Smooth muscle cell (in vitro differentiated cells): ENCODE results near the gene BRD1. TPM values are rescaled to one million over a fixed set of nuclear protein-coding genes. Genes with fewer than 3 reads are reported as not detected.

ENCODE experiments used
- DNase-seq: peaks from one replicate; lab custom pipeline; 2025; ENCODE audit not compliant: unreplicated experiment; lab: John Stamatoyannopoulos, UW
- H2AFZ ChIP-seq: fragments of 200-600 bp; sonication (generic); 2 replicates; pipeline ENCODE4 v1.6.0; 2016; ENCODE audit warnings: antibody characterized with exemption, low read depth, mild to moderate bottlenecking
- H3F3A ChIP-seq: fragments of 200-600 bp; sonication (generic); 2 replicates; pipeline ENCODE4 v1.6.0; 2017; ENCODE audit warnings: antibody characterized with exemption, low read depth
- H3K27ac ChIP-seq: fragments of 200-600 bp; sonication (generic); 2 replicates; pipeline ENCODE4 v1.5.1; 2016; ENCODE audit warnings: low read depth, mild to moderate bottlenecking
- H3K27me3 ChIP-seq: fragments of 200-600 bp; sonication (generic); 2 replicates; pipeline ENCODE4 v1.6.1; 2016; ENCODE audit warnings: low read depth, mild to moderate bottlenecking
- H3K36me3 ChIP-seq: fragments of 200-600 bp; sonication (generic); 2 replicates; pipeline ENCODE4 v1.5.1; 2016; ENCODE audit warnings: low read depth
- H3K4me1 ChIP-seq: fragments of 200-600 bp; sonication (generic); 2 replicates; pipeline ENCODE4 v1.5.1; 2016; ENCODE audit warnings: low read depth
- H3K4me2 ChIP-seq: fragments of 200-600 bp; sonication (generic); 2 replicates; pipeline ENCODE4 v1.6.0; 2016; ENCODE audit warnings: mild to moderate bottlenecking
- H3K4me3 ChIP-seq: fragments of 200-600 bp; sonication (generic); 2 replicates; pipeline ENCODE4 v1.5.1; 2016; ENCODE audit warnings: mild to moderate bottlenecking
- H3K79me2 ChIP-seq: fragments of 200-600 bp; sonication (generic); 2 replicates; pipeline ENCODE4 v1.6.0; 2016; ENCODE audit warnings: low read depth, mild to moderate bottlenecking
- H3K9ac ChIP-seq: fragments of 200-600 bp; sonication (generic); 2 replicates; pipeline ENCODE4 v1.6.0; 2016; ENCODE audit warnings: low read depth
- H3K9me3 ChIP-seq: fragments of 200-600 bp; sonication (generic); replicated peaks from 2 replicates; pipeline ENCODE4 v1.5.1; 2016; ENCODE audit warnings: low read depth
- H4K20me1 ChIP-seq: fragments of 200-600 bp; sonication (generic); 2 replicates; pipeline ENCODE4 v1.6.0; 2016; ENCODE audit warnings: low read depth
- CTCF ChIP-seq: fragments of 200-600 bp; sonication (generic); IDR thresholded peaks from 2 replicates; pipeline ENCODE4 v1.5.1; 2017; ENCODE audit warnings: borderline replicate concordance, mild to moderate bottlenecking, antibody characterized with exemption; ENCODE audit not compliant: insufficient read depth, poor library complexity, severe bottlenecking
- WGBS: methylation state at CpG from one replicate; pipeline ENCODE4 v1.1.7; 2016; ENCODE audit warnings: low lambda C conversion rate; 5-methylcytosine and 5-hydroxymethylcytosine counted together
- polyA plus RNA-seq: library from polyadenylated mRNA; unstranded; fragments of >200 nt; fragmentation: Nextera tagmentation; extraction: Ambion mirVana; gene quantifications from 2 replicates; pipeline ENCODE4 v1.2.1, GENCODE V29; 2016
- total RNA-seq: library from RNA; depleted of rRNA; stranded (reverse); fragments of >200 nt; gene quantifications from 2 replicates; pipeline ENCODE4 v1.2.3, GENCODE V29; 2014

Gene BRD1
- total and polyA plus RNA-seq, 2 experiments from 2014 or later: 15.0 to 20.5 TPM

GRCh38 chr22:49738566-49738965 is 89.1 kb downstream of the BRD1 start:
- H3K36me3 ChIP-seq: no peaks in the 10 kb centered on the region
- DNase-seq: no peak
- TF ChIP-seq CTCF: no peak
- no peak overlapping the region for H3K27ac ChIP-seq
- H3K79me2 ChIP-seq: no peaks in the 10 kb centered on the region
- no peak overlapping the region for H2AFZ ChIP-seq
- no peak overlapping the region for H3K4me2 ChIP-seq
- 81% methylated on average over 8 of the region's 8 CpGs for WGBS
- no peak overlapping the region for H3K9ac ChIP-seq
- no peaks in the 10 kb centered on the region for H3K27me3 ChIP-seq
- H3K4me1 ChIP-seq: no peaks in the 10 kb centered on the region
- peaks cover 3% of the 10 kb centered on the region for H3K9me3 ChIP-seq
- H4K20me1 ChIP-seq: no peaks in the 10 kb centered on the region
- no peaks in the 10 kb centered on the region for H3F3A ChIP-seq
- no peak overlapping the region for H3K4me3 ChIP-seq

DNA sequence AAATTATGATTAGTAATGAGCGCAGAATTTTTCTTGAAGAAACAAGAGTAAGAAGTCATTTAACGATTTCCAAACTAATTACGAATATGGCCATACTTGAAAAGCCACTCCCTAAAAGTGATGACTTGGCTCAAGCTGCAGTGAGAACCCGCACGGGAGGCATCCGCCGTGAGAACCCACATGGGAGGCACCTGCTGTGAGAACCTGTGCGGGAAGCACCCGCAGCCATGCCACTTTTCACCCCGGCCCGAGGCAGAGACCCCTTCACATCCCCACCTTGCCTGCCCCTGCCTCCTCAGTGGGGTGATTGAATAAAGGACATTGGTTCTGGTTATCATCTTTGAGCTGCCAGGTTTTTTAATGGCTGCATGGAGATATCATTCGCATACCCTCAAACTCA is 89.7 kb downstream of the BRD1 start:
- WGBS: 98% methylated on average over 12 of the region's 12 CpGs
- Histone ChIP-seq H3K27me3 (no peaks in the 10 kb centered on the region), H3F3A (no peaks in the 10 kb centered on the region), H3K9ac (no peak overlapping the region), H3K4me2 (no peak overlapping the region), H3K4me3 (no peak overlapping the region), H3K9me3 (no peaks in the 10 kb centered on the region), H4K20me1 (no peaks in the 10 kb centered on the region), H3K4me1 (no peaks in the 10 kb centered on the region), H3K79me2 (no peaks in the 10 kb centered on the region), H2AFZ (no peak overlapping the region), H3K36me3 (no peaks in the 10 kb centered on the region), H3K27ac (no peak overlapping the region)
- no peak for TF ChIP-seq CTCF
- no peak for DNase-seq

DNA sequence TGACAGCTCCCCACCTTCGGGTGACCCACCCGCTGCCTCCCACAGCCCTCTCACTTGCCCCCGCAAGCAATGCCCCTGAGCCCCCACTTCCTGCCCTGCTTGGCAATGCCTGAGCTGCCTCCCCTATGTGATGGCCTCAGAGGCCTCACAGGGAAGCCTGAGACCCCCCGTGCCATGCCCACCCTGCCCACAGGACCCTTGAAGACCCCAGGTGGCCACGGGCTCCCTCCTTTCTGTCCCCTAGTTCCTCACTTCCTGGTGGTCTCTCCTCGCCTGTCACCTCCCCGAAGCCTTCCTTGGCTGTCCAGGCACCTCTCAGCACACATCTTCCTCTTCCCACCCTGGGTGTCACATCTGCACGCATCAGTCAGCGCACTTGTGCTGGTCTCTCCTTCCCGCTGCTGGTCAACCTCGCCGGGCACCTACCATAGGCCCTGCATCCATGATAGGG is 90.5 kb downstream of the BRD1 start:
- H3K9me3 ChIP-seq: no peaks in the 10 kb centered on the region
- H3K27me3 ChIP-seq: no peaks in the 10 kb centered on the region
- no peaks in the 10 kb centered on the region for H4K20me1 ChIP-seq
- no peak overlapping the region for H3K4me2 ChIP-seq
- no peaks in the 10 kb centered on the region for H3F3A ChIP-seq
- no peak overlapping the region for H2AFZ ChIP-seq
- H3K36me3 ChIP-seq: no peaks in the 10 kb centered on the region
- TF ChIP-seq CTCF: no peak
- no peak overlapping the region for H3K4me3 ChIP-seq
- H3K9ac ChIP-seq: no peak overlapping the region
- 83% methylated on average over 9 of the region's 12 CpGs for WGBS
- H3K4me1 ChIP-seq: no peaks in the 10 kb centered on the region
- no peaks in the 10 kb centered on the region for H3K79me2 ChIP-seq
- H3K27ac ChIP-seq: no peak overlapping the region
- no peak for DNase-seq

DNA sequence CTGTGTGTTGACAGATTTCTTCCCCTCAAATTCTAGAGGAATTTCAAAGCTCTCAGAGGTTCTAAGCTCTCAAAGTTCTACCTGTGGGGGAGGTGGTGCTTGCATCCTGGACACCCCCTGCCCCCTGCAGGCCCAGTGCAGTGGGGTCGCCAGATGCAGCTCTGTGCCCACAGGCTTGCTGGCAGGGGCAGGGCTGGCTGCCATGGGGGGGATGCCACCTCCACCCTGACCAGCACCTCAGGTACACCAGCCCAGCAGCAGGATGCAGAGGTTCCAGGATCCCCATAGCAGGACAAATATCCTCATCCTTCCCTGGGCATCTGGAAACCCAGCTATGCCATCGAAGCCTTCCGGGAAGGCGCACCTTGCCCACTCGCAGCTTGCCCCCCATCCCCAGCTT is 91.1 kb downstream of the BRD1 start:
- Histone ChIP-seq H4K20me1 (no peaks in the 10 kb centered on the region), H3K79me2 (no peaks in the 10 kb centered on the region), H3K4me3 (no peak overlapping the region), H3K4me1 (no peaks in the 10 kb centered on the region), H3K9me3 (no peaks in the 10 kb centered on the region), H3K9ac (no peak overlapping the region), H2AFZ (no peak overlapping the region), H3F3A (no peaks in the 10 kb centered on the region), H3K27me3 (no peaks in the 10 kb centered on the region), H3K36me3 (no peaks in the 10 kb centered on the region), H3K4me2 (no peak overlapping the region), H3K27ac (no peak overlapping the region)
- TF ChIP-seq CTCF: no peak
- DNase-seq: no peak
- WGBS: 45% methylated on average over 1 of the region's 5 CpGs
